ENCODE results near the gene RHBDL1. TPM values are rescaled to one million over a fixed set of nuclear protein-coding genes. Genes with fewer than 3 reads are reported as not detected.

The RHBDL1 gene
- total and polyA plus RNA-seq, 9 of the 15 experiments (the other 6 are each of a cell fraction or from before 2014, with no cell fraction given): 0.03 to 5.6 (median 1.3) TPM; not detected in 1

DNA sequence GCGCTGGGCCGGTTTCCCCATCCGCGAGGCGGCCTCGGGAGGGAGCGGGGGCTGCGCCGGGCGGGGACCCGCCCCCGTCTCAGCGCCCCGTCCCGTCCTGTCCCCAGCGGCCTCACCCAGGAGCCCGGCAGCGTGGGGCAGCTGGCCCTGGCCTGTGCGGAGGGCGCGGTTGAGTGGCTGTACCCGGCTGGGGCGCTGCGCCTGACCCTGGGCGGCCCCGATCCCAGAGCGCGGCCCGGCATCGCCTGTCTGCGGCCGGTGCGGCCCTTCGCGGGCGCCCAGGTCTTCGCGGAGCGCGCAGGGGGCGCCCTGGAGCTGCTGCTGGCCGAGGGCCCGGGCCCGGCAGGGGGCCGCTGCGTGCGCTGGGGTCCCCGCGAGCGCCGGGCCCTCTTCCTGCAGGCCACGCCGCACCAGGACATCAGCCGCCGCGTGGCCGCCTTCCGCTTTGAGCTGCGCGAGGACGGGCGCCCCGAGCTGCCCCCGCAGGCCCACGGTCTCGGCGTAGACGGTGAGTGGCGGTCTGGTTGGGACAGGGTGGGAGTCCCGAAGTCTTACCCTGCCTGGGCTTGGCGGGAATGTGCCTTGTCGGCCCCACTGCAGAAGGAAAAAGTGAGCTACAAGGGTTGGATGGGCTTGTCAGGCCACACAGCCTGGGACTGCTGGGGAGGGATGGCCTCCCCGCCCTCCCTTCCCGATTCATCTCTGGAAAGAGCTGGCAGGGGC is 40.2 kb downstream of the RHBDL1 start (continued):
- TF ChIP-seq TGIF2 (CRISPR knock-in tag; IDR thresholded peaks at IDR 0.05) (no peak), CGGBP1 (CRISPR knock-in tag; IDR thresholded peaks at IDR 0.05) (no peak), ZNF3 (CRISPR knock-in tag; IDR thresholded peaks at IDR 0.05) (no peak), LARP7 (IDR thresholded peaks at IDR 0.05) (no peak), CHD2 (IDR thresholded peaks at IDR 0.05; ENCODE audit: low read depth, low read length) (no peak), KLF16 (IDR thresholded peaks at IDR 0.05) (no peak), SREBF2 (CRISPR knock-in tag; IDR thresholded peaks at IDR 0.05) (no peak), HDAC1 (IDR thresholded peaks at IDR 0.05) (no peak; a peak in 1 of 4 replicates), TEAD2 (tag; IDR thresholded peaks at IDR 0.05) (no peak), CBFA2T2 (conservative IDR thresholded peaks at IDR 0.05) (no peak), RUNX1 (IDR thresholded peaks at IDR 0.05; ENCODE audit: low read depth) (no peak), ZEB2 (IDR thresholded peaks at IDR 0.05) (no peak), ZNF23 (CRISPR knock-in tag; IDR thresholded peaks at IDR 0.05) (no peak), ZNF609 (CRISPR knock-in tag; IDR thresholded peaks at IDR 0.05; ENCODE audit: borderline replicate concordance) (no peak)
- TF ChIP-seq, protein P1, sequence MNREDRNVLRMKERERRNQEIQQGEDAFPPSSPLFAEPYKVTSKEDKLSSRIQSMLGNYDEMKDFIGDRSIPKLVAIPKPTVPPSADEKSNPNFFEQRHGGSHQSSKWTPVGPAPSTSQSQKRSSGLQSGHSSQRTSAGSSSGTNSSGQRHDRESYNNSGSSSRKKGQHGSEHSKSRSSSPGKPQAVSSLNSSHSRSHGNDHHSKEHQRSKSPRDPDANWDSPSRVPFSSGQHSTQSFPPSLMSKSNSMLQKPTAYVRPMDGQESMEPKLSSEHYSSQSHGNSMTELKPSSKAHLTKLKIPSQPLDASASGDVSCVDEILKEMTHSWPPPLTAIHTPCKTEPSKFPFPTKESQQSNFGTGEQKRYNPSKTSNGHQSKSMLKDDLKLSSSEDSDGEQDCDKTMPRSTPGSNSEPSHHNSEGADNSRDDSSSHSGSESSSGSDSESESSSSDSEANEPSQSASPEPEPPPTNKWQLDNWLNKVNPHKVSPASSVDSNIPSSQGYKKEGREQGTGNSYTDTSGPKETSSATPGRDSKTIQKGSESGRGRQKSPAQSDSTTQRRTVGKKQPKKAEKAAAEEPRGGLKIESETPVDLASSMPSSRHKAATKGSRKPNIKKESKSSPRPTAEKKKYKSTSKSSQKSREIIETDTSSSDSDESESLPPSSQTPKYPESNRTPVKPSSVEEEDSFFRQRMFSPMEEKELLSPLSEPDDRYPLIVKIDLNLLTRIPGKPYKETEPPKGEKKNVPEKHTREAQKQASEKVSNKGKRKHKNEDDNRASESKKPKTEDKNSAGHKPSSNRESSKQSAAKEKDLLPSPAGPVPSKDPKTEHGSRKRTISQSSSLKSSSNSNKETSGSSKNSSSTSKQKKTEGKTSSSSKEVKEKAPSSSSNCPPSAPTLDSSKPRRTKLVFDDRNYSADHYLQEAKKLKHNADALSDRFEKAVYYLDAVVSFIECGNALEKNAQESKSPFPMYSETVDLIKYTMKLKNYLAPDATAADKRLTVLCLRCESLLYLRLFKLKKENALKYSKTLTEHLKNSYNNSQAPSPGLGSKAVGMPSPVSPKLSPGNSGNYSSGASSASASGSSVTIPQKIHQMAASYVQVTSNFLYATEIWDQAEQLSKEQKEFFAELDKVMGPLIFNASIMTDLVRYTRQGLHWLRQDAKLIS (CRISPR knock-in tag; IDR thresholded peaks at IDR 0.05): no peak
- TF ChIP-seq, protein P2, sequence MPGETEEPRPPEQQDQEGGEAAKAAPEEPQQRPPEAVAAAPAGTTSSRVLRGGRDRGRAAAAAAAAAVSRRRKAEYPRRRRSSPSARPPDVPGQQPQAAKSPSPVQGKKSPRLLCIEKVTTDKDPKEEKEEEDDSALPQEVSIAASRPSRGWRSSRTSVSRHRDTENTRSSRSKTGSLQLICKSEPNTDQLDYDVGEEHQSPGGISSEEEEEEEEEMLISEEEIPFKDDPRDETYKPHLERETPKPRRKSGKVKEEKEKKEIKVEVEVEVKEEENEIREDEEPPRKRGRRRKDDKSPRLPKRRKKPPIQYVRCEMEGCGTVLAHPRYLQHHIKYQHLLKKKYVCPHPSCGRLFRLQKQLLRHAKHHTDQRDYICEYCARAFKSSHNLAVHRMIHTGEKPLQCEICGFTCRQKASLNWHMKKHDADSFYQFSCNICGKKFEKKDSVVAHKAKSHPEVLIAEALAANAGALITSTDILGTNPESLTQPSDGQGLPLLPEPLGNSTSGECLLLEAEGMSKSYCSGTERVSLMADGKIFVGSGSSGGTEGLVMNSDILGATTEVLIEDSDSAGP (CRISPR knock-in tag; IDR thresholded peaks at IDR 0.05): no peak
- TF ChIP-seq, protein P3, sequence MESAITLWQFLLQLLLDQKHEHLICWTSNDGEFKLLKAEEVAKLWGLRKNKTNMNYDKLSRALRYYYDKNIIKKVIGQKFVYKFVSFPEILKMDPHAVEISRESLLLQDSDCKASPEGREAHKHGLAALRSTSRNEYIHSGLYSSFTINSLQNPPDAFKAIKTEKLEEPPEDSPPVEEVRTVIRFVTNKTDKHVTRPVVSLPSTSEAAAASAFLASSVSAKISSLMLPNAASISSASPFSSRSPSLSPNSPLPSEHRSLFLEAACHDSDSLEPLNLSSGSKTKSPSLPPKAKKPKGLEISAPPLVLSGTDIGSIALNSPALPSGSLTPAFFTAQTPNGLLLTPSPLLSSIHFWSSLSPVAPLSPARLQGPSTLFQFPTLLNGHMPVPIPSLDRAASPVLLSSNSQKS (CRISPR knock-in tag; IDR thresholded peaks at IDR 0.05): no peak

Measured in K562 (cell line).